ENCODE results near the gene MCHR1.
"Not testable (repeated sequence)": the region's sequence is repeated elsewhere in the genome, so short reads cannot be mapped to it uniquely, and the experiment has no call there.

MCHR1 gene

GRCh38 chr22:40714499-40715337, 35.4 kb downstream of the MCHR1 start:
- TF ChIP-seq CTCF (IDR thresholded peaks at IDR 0.05; ENCODE audit: low read depth, low read length) = no peak
- no peak for TF ChIP-seq MYC (IDR thresholded peaks at IDR 0.05; ENCODE audit: low read depth, low read length)
- TF ChIP-seq POLR2A (IDR thresholded peaks at IDR 0.05; ENCODE audit: extremely low read depth, insufficient read length) = no peak
- TF ChIP-seq MAX (IDR thresholded peaks at IDR 0.05; ENCODE audit: low read depth, low read length) = no peak
- no peak for DNase-seq (ENCODE audit: low read depth)
- no peak overlapping the region for H3K4me3 ChIP-seq (ENCODE audit: low read depth, low read length)

GRCh38 chr22:40716116-40716515, 36.8 kb downstream of the MCHR1 start:
- DNase-seq (ENCODE audit: low read depth) = no peak
- TF ChIP-seq MAX (IDR thresholded peaks at IDR 0.05; ENCODE audit: low read depth, low read length) = no peak
- TF ChIP-seq POLR2A (IDR thresholded peaks at IDR 0.05; ENCODE audit: extremely low read depth, insufficient read length) = no peak
- no peak overlapping the region for H3K4me3 ChIP-seq (ENCODE audit: low read depth, low read length)

- DNase-seq (ENCODE audit: low read depth); H3K4me3 ChIP-seq (ENCODE audit: low read depth, low read length): not testable (repeated sequence)
Measured at GRCh38 chr22:40717657-40718056, 38.4 kb downstream of the MCHR1 start.

GRCh38 chr22:40718250-40719204, 39.2 kb downstream of the MCHR1 start:
- no peak overlapping the region for H3K4me3 ChIP-seq (ENCODE audit: low read depth, low read length)
- DNase-seq (ENCODE audit: low read depth) = no peak
- no peak for TF ChIP-seq CTCF (IDR thresholded peaks at IDR 0.05; ENCODE audit: low read depth, low read length)
- TF ChIP-seq MYC (IDR thresholded peaks at IDR 0.05; ENCODE audit: low read depth, low read length) = no peak
- no peak for TF ChIP-seq POLR2A (IDR thresholded peaks at IDR 0.05; ENCODE audit: extremely low read depth, insufficient read length)
- TF ChIP-seq MAX (IDR thresholded peaks at IDR 0.05; ENCODE audit: low read depth, low read length) = no peak

- TF ChIP-seq MYC (IDR thresholded peaks at IDR 0.05; ENCODE audit: low read depth, low read length) (no peak), CTCF (IDR thresholded peaks at IDR 0.05; ENCODE audit: low read depth, low read length) (no peak), POLR2A (IDR thresholded peaks at IDR 0.05; ENCODE audit: extremely low read depth, insufficient read length) (no peak), MAX (IDR thresholded peaks at IDR 0.05; ENCODE audit: low read depth, low read length) (no peak)
- H3K4me3 ChIP-seq (ENCODE audit: low read depth, low read length) = no peak overlapping the region
Measured at GRCh38 chr22:40719599-40719998, 40.3 kb downstream of the MCHR1 start.

GRCh38 chr22:40720156-40720537, 40.9 kb downstream of the MCHR1 start:
- H3K4me3 ChIP-seq (ENCODE audit: low read depth, low read length); DNase-seq (ENCODE audit: low read depth): not testable (repeated sequence)

More at GRCh38 chr22:40719599-40719998, 40.3 kb downstream of the MCHR1 start:
- DNase-seq (ENCODE audit: low read depth) = no peak

GRCh38 chr22:40720538-40721256, 41.4 kb downstream of the MCHR1 start:
- no peak for DNase-seq (ENCODE audit: low read depth)
- TF ChIP-seq POLR2A (IDR thresholded peaks at IDR 0.05; ENCODE audit: extremely low read depth, insufficient read length) = no peak
- TF ChIP-seq CTCF (IDR thresholded peaks at IDR 0.05; ENCODE audit: low read depth, low read length) = no peak
- TF ChIP-seq MAX (IDR thresholded peaks at IDR 0.05; ENCODE audit: low read depth, low read length) = no peak
- TF ChIP-seq MYC (IDR thresholded peaks at IDR 0.05; ENCODE audit: low read depth, low read length) = no peak
- H3K4me3 ChIP-seq (ENCODE audit: low read depth, low read length) = no peak overlapping the region

All from NB4 (cell line).